ENCODE results near the gene RNF181. TPM values are rescaled to one million over a fixed set of nuclear protein-coding genes. Genes with fewer than 3 reads are reported as not detected.

The RNF181 gene
- total and polyA plus RNA-seq, 2 of the 13 experiments (the other 11 are each of a cell fraction or from before 2014, with no cell fraction given), result 224 to 578 TPM

- TF ChIP-seq ZFP37 (CRISPR knock-in tag; IDR thresholded peaks at IDR 0.05; ENCODE audit: borderline replicate concordance) (peak; percentile 73; the same call in 1 of the 2 replicates), ZSCAN21 (CRISPR knock-in tag; IDR thresholded peaks at IDR 0.05; ENCODE audit: borderline replicate concordance) (0 out of 2 replicates have a peak, but pooled peaks have one; percentile 69), PLSCR1 (CRISPR knock-in tag; IDR thresholded peaks at IDR 0.05; ENCODE audit: borderline replicate concordance) (0 out of 2 replicates have a peak, but pooled peaks have one; percentile 63), ZNF225 (CRISPR knock-in tag; IDR thresholded peaks at IDR 0.05) (peak; percentile 87; the same call in 1 of the 2 replicates), RCOR2 (CRISPR knock-in tag; IDR thresholded peaks at IDR 0.05) (no peak), ZNF362 (CRISPR knock-in tag; IDR thresholded peaks at IDR 0.05; ENCODE audit: borderline replicate concordance) (no peak), ARID4A (CRISPR knock-in tag; IDR thresholded peaks at IDR 0.05; ENCODE audit: borderline replicate concordance) (peak; percentile 94), ZFP36L1 (CRISPR knock-in tag; IDR thresholded peaks at IDR 0.05) (no peak; the same call in 1 of the 2 replicates), DR1 (CRISPR knock-in tag; IDR thresholded peaks at IDR 0.05) (peak; percentile 75), ZC3H13 (CRISPR knock-in tag; IDR thresholded peaks at IDR 0.05) (peak; percentile 53; the same call in 1 of the 2 replicates), NR1H2 (CRISPR knock-in tag; IDR thresholded peaks at IDR 0.05; ENCODE audit: borderline replicate concordance, low read depth) (no peak), HDAC2 (CRISPR knock-in tag; IDR thresholded peaks at IDR 0.05) (no peak), HNRNPUL1 (IDR thresholded peaks at IDR 0.05; ENCODE audit: low read depth, low read length) (no peak), MNT (IDR thresholded peaks at IDR 0.05) (peak; percentile 10; the same call in 1 of the 2 replicates), SKI (IDR thresholded peaks at IDR 0.05; ENCODE audit: partially characterized antibody) (no peak), DZIP1 (CRISPR knock-in tag; IDR thresholded peaks at IDR 0.05) (peak; percentile 78; the same call in 1 of the 2 replicates)
These were observed at the start of gene RNF181 (continued) for GRCh38 chr2:85595301-85596025.
